ENCODE measurements around the gene RNF220.

DNA sequence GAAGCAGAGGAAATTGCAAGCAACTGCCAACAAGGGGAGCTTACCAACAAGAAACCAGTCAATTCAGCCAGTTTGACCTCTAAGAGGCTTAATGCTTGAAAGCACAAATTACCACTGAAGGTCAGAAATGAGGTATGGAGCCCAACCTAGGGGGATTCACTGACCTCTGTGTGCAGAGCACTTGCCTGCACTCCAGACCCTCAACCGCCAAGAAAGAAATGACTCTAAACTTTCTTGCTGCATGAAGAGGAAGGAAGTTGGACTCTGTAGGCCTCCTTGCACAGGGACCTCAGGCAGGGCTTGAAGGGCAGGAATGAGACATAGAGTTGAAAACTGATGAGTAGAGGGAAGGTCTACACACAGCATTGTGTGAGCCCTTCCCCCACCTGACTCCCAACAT lies 279.5 kb downstream of the RNF220 start:
- TF ChIP-seq CTCF (conservative IDR thresholded peaks at IDR 0.05) (no peak), ZFX (IDR thresholded peaks at IDR 0.05) (no peak)

Measured in C4-2B (cell line).